Measurements from ENCODE around the gene PTPRA.
"Not testable (repeated sequence)": the region's sequence is repeated elsewhere in the genome, so short reads cannot be mapped to it uniquely, and the experiment has no call there.

PTPRA gene

GRCh38 chr20:2829376-2829775 lies 43.9 kb upstream of the PTPRA start:
- Histone ChIP-seq H3K4me3 (ENCODE audit: low read length in 2 of 2) (no peak overlapping the region), H2AFZ (ENCODE audit: low read length) (no peak overlapping the region), H3K4ac (ENCODE audit: low read length) (no peak overlapping the region), H4K91ac (ENCODE audit: low read depth, low read length, poor library complexity) (no peak overlapping the region), H3K9me3 (replicated peaks in 1 of 2; ENCODE audit: control insufficient read depth in 2 of 2, insufficient read depth in 1 of 2, low read depth in 1 of 2, low read length in 2 of 2) (no peaks in the 10 kb centered on the region), H2AK5ac (ENCODE audit: low read depth, low read length) (no peak overlapping the region), H3K4me1 (ENCODE audit: control insufficient read depth in 2 of 2, insufficient read depth in 1 of 2, low read depth in 1 of 2, low read length in 2 of 2) (no peaks in the 10 kb centered on the region), H3K27me3 (ENCODE audit: control insufficient read depth in 3 of 3, insufficient read depth in 3 of 3, low read depth in 1 of 3, low read length in 3 of 3) (peaks cover 0 to 18% (median 0%) of the 10 kb centered on the region in 3 experiments), H3K9ac (ENCODE audit: low read depth, low read length, poor library complexity) (no peak overlapping the region), H3K14ac (ENCODE audit: low read length) (no peak overlapping the region), H3K4me2 (ENCODE audit: insufficient read depth, low read length, poor library complexity, severe bottlenecking) (no peak overlapping the region), H2BK120ac (ENCODE audit: low read depth, low read length) (no peak overlapping the region), H4K8ac (ENCODE audit: low read depth, low read length) (no peak overlapping the region), H3K79me1 (ENCODE audit: low read depth, low read length) (no peaks in the 10 kb centered on the region), H3K23ac (ENCODE audit: low read depth, low read length, poor library complexity) (no peak overlapping the region), H2BK12ac (ENCODE audit: low read length) (no peak overlapping the region), H3K18ac (ENCODE audit: low read length) (no peak overlapping the region), H3K36me3 (replicated peaks in 1 of 2; ENCODE audit: control insufficient read depth in 2 of 2, insufficient read depth in 2 of 2, low read length in 2 of 2) (no peaks in the 10 kb centered on the region), H2BK15ac (ENCODE audit: low read length) (no peak overlapping the region), H3K27ac (replicated peaks; ENCODE audit: low read length) (no peak overlapping the region), H2BK5ac (ENCODE audit: low read length) (no peak overlapping the region)
- no peak for DNase-seq (ENCODE audit: low spot score)
- no CpG with 5 or more reads among the region's 6 CpGs for WGBS, 2 donors (ENCODE audit: extremely low coverage in 2 of 2, insufficient read length in 2 of 2, insufficient replicate concordance in 1 of 2)

- not testable (repeated sequence) for H2AK5ac ChIP-seq (ENCODE audit: low read depth, low read length)
- WGBS, 2 donors (ENCODE audit: extremely low coverage in 2 of 2, insufficient read length in 2 of 2, insufficient replicate concordance in 1 of 2) = no CpG with 5 or more reads among the region's 7 CpGs
Measured at GRCh38 chr20:2831206-2831605, 42.1 kb upstream of the PTPRA start.

GRCh38 chr20:2833761-2834160 lies 39.5 kb upstream of the PTPRA start:
- Histone ChIP-seq H3K18ac (ENCODE audit: low read length) (no peak overlapping the region), H2BK120ac (ENCODE audit: low read depth, low read length) (no peak overlapping the region), H4K91ac (ENCODE audit: low read depth, low read length, poor library complexity) (no peak overlapping the region), H3K27me3 (ENCODE audit: control insufficient read depth in 3 of 3, insufficient read depth in 3 of 3, low read depth in 1 of 3, low read length in 3 of 3) (no peaks in the 10 kb centered on the region), H2AK5ac (ENCODE audit: low read depth, low read length) (no peak overlapping the region), H3K23ac (ENCODE audit: low read depth, low read length, poor library complexity) (no peak overlapping the region), H3K36me3 (replicated peaks in 1 of 2; ENCODE audit: control insufficient read depth in 2 of 2, insufficient read depth in 2 of 2, low read length in 2 of 2) (peaks cover 13 to 39% of the 10 kb centered on the region in 2 donors), H2BK15ac (ENCODE audit: low read length) (no peak overlapping the region), H3K9ac (ENCODE audit: low read depth, low read length, poor library complexity) (no peak overlapping the region), H4K8ac (ENCODE audit: low read depth, low read length) (no peak overlapping the region), H3K27ac (replicated peaks; ENCODE audit: low read length) (no peak overlapping the region), H3K4me2 (ENCODE audit: insufficient read depth, low read length, poor library complexity, severe bottlenecking) (no peak overlapping the region), H2AFZ (ENCODE audit: low read length) (no peak overlapping the region), H3K4ac (ENCODE audit: low read length) (no peak overlapping the region), H3K79me1 (ENCODE audit: low read depth, low read length) (no peaks in the 10 kb centered on the region), H3K9me3 (replicated peaks in 1 of 2; ENCODE audit: control insufficient read depth in 2 of 2, insufficient read depth in 1 of 2, low read depth in 1 of 2, low read length in 2 of 2) (peaks cover 0 to 4% of the 10 kb centered on the region in 2 donors), H3K4me1 (ENCODE audit: control insufficient read depth in 2 of 2, insufficient read depth in 1 of 2, low read depth in 1 of 2, low read length in 2 of 2) (peaks cover 0 to 2% of the 10 kb centered on the region in 2 donors), H3K4me3 (ENCODE audit: low read length in 2 of 2) (no peak overlapping the region), H2BK12ac (ENCODE audit: low read length) (no peak overlapping the region), H2BK5ac (ENCODE audit: low read length) (no peak overlapping the region), H3K14ac (ENCODE audit: low read length) (no peak overlapping the region)
- no peak for DNase-seq (ENCODE audit: low spot score)
- no CpG with 5 or more reads among the region's 1 CpG for WGBS, 2 donors (ENCODE audit: extremely low coverage in 2 of 2, insufficient read length in 2 of 2, insufficient replicate concordance in 1 of 2)

More at GRCh38 chr20:2831206-2831605, 42.1 kb upstream of the PTPRA start:
- not testable (repeated sequence) for H2BK120ac ChIP-seq (ENCODE audit: low read depth, low read length); H3K9ac ChIP-seq (ENCODE audit: low read depth, low read length, poor library complexity); H2BK12ac ChIP-seq (ENCODE audit: low read length); H3K14ac ChIP-seq (ENCODE audit: low read length); H3K9me3 ChIP-seq (replicated peaks in 1 of 2; ENCODE audit: control insufficient read depth in 2 of 2, insufficient read depth in 1 of 2, low read depth in 1 of 2, low read length in 2 of 2); H3K79me1 ChIP-seq (ENCODE audit: low read depth, low read length); H3K18ac ChIP-seq (ENCODE audit: low read length); H2AFZ ChIP-seq (ENCODE audit: low read length); H3K4me1 ChIP-seq (ENCODE audit: control insufficient read depth in 2 of 2, insufficient read depth in 1 of 2, low read depth in 1 of 2, low read length in 2 of 2); H2BK5ac ChIP-seq (ENCODE audit: low read length); H3K23ac ChIP-seq (ENCODE audit: low read depth, low read length, poor library complexity); H2BK15ac ChIP-seq (ENCODE audit: low read length); DNase-seq (ENCODE audit: low spot score); H3K27ac ChIP-seq (replicated peaks; ENCODE audit: low read length); H3K4ac ChIP-seq (ENCODE audit: low read length); H4K91ac ChIP-seq (ENCODE audit: low read depth, low read length, poor library complexity); H4K8ac ChIP-seq (ENCODE audit: low read depth, low read length); H3K4me3 ChIP-seq (ENCODE audit: low read length in 2 of 2); H3K4me2 ChIP-seq (ENCODE audit: insufficient read depth, low read length, poor library complexity, severe bottlenecking)
- Histone ChIP-seq H3K27me3 (ENCODE audit: control insufficient read depth in 3 of 3, insufficient read depth in 3 of 3, low read depth in 1 of 3, low read length in 3 of 3) (peaks cover 0 to 10% (median 0%) of the 10 kb centered on the region in 3 experiments), H3K36me3 (replicated peaks in 1 of 2; ENCODE audit: control insufficient read depth in 2 of 2, insufficient read depth in 2 of 2, low read length in 2 of 2) (peaks cover 5 to 15% of the 10 kb centered on the region in 2 donors)

- Histone ChIP-seq H3K36me3 (replicated peaks in 1 of 2; ENCODE audit: control insufficient read depth in 2 of 2, insufficient read depth in 2 of 2, low read length in 2 of 2) (peaks cover 13 to 45% of the 10 kb centered on the region in 2 donors), H2BK120ac (ENCODE audit: low read depth, low read length) (no peak overlapping the region), H3K9ac (ENCODE audit: low read depth, low read length, poor library complexity) (no peak overlapping the region), H2BK15ac (ENCODE audit: low read length) (no peak overlapping the region), H3K4me3 (ENCODE audit: low read length in 2 of 2) (no peak overlapping the region), H4K91ac (ENCODE audit: low read depth, low read length, poor library complexity) (no peak overlapping the region), H3K4me2 (ENCODE audit: insufficient read depth, low read length, poor library complexity, severe bottlenecking) (no peak overlapping the region), H3K27me3 (ENCODE audit: control insufficient read depth in 3 of 3, insufficient read depth in 3 of 3, low read depth in 1 of 3, low read length in 3 of 3) (no peaks in the 10 kb centered on the region), H3K27ac (replicated peaks; ENCODE audit: low read length) (no peak overlapping the region), H2AK5ac (ENCODE audit: low read depth, low read length) (no peak overlapping the region), H3K14ac (ENCODE audit: low read length) (no peak overlapping the region), H3K23ac (ENCODE audit: low read depth, low read length, poor library complexity) (no peak overlapping the region), H3K4me1 (ENCODE audit: control insufficient read depth in 2 of 2, insufficient read depth in 1 of 2, low read depth in 1 of 2, low read length in 2 of 2) (peaks cover under 1 to 2% of the 10 kb centered on the region in 2 donors), H3K18ac (ENCODE audit: low read length) (no peak overlapping the region), H3K4ac (ENCODE audit: low read length) (no peak overlapping the region), H2BK12ac (ENCODE audit: low read length) (no peak overlapping the region), H3K79me1 (ENCODE audit: low read depth, low read length) (no peaks in the 10 kb centered on the region), H2AFZ (ENCODE audit: low read length) (no peak overlapping the region), H2BK5ac (ENCODE audit: low read length) (no peak overlapping the region), H3K9me3 (replicated peaks in 1 of 2; ENCODE audit: control insufficient read depth in 2 of 2, insufficient read depth in 1 of 2, low read depth in 1 of 2, low read length in 2 of 2) (peaks cover 0 to 4% of the 10 kb centered on the region in 2 donors), H4K8ac (ENCODE audit: low read depth, low read length) (no peak overlapping the region)
- DNase-seq (ENCODE audit: low spot score) = no peak
- no CpG with 5 or more reads among the region's 14 CpGs for WGBS, 2 donors (ENCODE audit: extremely low coverage in 2 of 2, insufficient read length in 2 of 2, insufficient replicate concordance in 1 of 2)
Measured at GRCh38 chr20:2834401-2835110, 38.7 kb upstream of the PTPRA start.
